ENCODE results near the gene CELF2. TPM values are rescaled to one million over a fixed set of nuclear protein-coding genes. Genes with fewer than 3 reads are reported as not detected.

The CELF2 gene
- total RNA-seq, 1 donor from 2014 or later: 54.3 TPM

- H3K27me3 ChIP-seq: no peaks in the 10 kb centered on the region
- intact Hi-C loops (cut with DNase I): no loop called here
- no peaks in the 10 kb centered on the region for H3K36me3 ChIP-seq
- no peaks in the 10 kb centered on the region for H3K4me1 ChIP-seq
- no peak for TF ChIP-seq CTCF (IDR thresholded peaks at IDR 0.05)
- TF ChIP-seq POLR2A (IDR thresholded peaks at IDR 0.05): no peak
- TF ChIP-seq POLR2AphosphoS5 (IDR thresholded peaks at IDR 0.05; ENCODE audit: insufficient read depth in 1 of 2, low read depth in 1 of 2): no peak
- no peak overlapping the region for H3K4me3 ChIP-seq
- peak in 1 of 2 donors; percentile 71 for DNase-seq (ENCODE audit: extremely low spot score in 2 of 2)
- no peaks in the 10 kb centered on the region for H3K9me3 ChIP-seq
- no peak overlapping the region for H3K27ac ChIP-seq
These were observed 287.4 kb downstream of the CELF2 start for GRCh38 chr10:11304906-11305585.

- Histone ChIP-seq H3K4me1 (no peaks in the 10 kb centered on the region), H3K9me3 (no peaks in the 10 kb centered on the region), H3K27ac (no peak overlapping the region), H3K4me3 (no peak overlapping the region), H3K27me3 (no peaks in the 10 kb centered on the region), H3K36me3 (no peaks in the 10 kb centered on the region)
- DNase-seq (ENCODE audit: extremely low spot score in 2 of 2): peak in 1 of 2 donors; percentile 65
- TF ChIP-seq CTCF (IDR thresholded peaks at IDR 0.05) (no peak), POLR2AphosphoS5 (IDR thresholded peaks at IDR 0.05; ENCODE audit: insufficient read depth in 1 of 2, low read depth in 1 of 2) (no peak), POLR2A (IDR thresholded peaks at IDR 0.05) (no peak)
- intact Hi-C loops (cut with DNase I): no loop called here
These were observed 288.3 kb downstream of the CELF2 start for GRCh38 chr10:11305825-11306593.

GRCh38 chr10:11307004-11307403 is 289.3 kb downstream of the CELF2 start:
- intact Hi-C loops (cut with DNase I): no loop called here
- H3K27me3 ChIP-seq: no peaks in the 10 kb centered on the region
- TF ChIP-seq CTCF (IDR thresholded peaks at IDR 0.05) (no peak), POLR2AphosphoS5 (IDR thresholded peaks at IDR 0.05; ENCODE audit: insufficient read depth in 1 of 2, low read depth in 1 of 2) (no peak), POLR2A (IDR thresholded peaks at IDR 0.05) (no peak)
- H3K36me3 ChIP-seq: no peaks in the 10 kb centered on the region
- no peaks in the 10 kb centered on the region for H3K4me1 ChIP-seq
- H3K9me3 ChIP-seq: no peaks in the 10 kb centered on the region
- no peak overlapping the region for H3K4me3 ChIP-seq
- no peak overlapping the region for H3K27ac ChIP-seq
- DNase-seq (ENCODE audit: extremely low spot score in 2 of 2): peak in 1 of 2 donors; percentile 40

GRCh38 chr10:11307937-11308336 is 290.3 kb downstream of the CELF2 start:
- TF ChIP-seq POLR2AphosphoS5 (IDR thresholded peaks at IDR 0.05; ENCODE audit: insufficient read depth in 1 of 2, low read depth in 1 of 2): no peak
- no peak for TF ChIP-seq CTCF (IDR thresholded peaks at IDR 0.05)
- no peak for TF ChIP-seq POLR2A (IDR thresholded peaks at IDR 0.05)
- H3K9me3 ChIP-seq: no peaks in the 10 kb centered on the region
- H3K27me3 ChIP-seq: no peaks in the 10 kb centered on the region
- intact Hi-C loops (cut with DNase I): no loop called here
- no peak overlapping the region for H3K4me3 ChIP-seq
- H3K36me3 ChIP-seq: no peaks in the 10 kb centered on the region
- H3K4me1 ChIP-seq: no peaks in the 10 kb centered on the region
- no peak overlapping the region for H3K27ac ChIP-seq
- no peak for DNase-seq (ENCODE audit: extremely low spot score in 2 of 2)

- intact Hi-C loops (cut with DNase I): no loop called here
- no peak overlapping the region for H3K4me3 ChIP-seq
- no peaks in the 10 kb centered on the region for H3K36me3 ChIP-seq
These were observed 293.4 kb downstream of the CELF2 start for GRCh38 chr10:11311027-11311426.

More at GRCh38 chr10:11311027-11311426, 293.4 kb downstream of the CELF2 start:
- no peaks in the 10 kb centered on the region for H3K9me3 ChIP-seq
- no peaks in the 10 kb centered on the region for H3K27me3 ChIP-seq
- no peak for DNase-seq (ENCODE audit: extremely low spot score in 2 of 2)
- TF ChIP-seq CTCF (IDR thresholded peaks at IDR 0.05) (no peak), POLR2A (IDR thresholded peaks at IDR 0.05) (no peak), POLR2AphosphoS5 (IDR thresholded peaks at IDR 0.05; ENCODE audit: insufficient read depth in 1 of 2, low read depth in 1 of 2) (no peak)
- no peak overlapping the region for H3K27ac ChIP-seq
- H3K4me1 ChIP-seq: no peaks in the 10 kb centered on the region

Measured in vagina (tissue), 2 donors.